Fibroblast of pulmonary artery (primary cell): ENCODE measurements around the gene HSPA13.
"Not testable (repeated sequence)": the region's sequence is repeated elsewhere in the genome, so short reads cannot be mapped to it uniquely, and the experiment has no call there.

Experiments used
- DNase-seq: peaks from one replicate; pipeline ENCODE4 v3.0.0-alpha.2; 2010; ENCODE audit warnings: low read depth
- H3K4me3 ChIP-seq: replicated peaks from 2 replicates; pipeline ENCODE4 v1.5.1; 2011; ENCODE audit warnings: low read depth, mild to moderate bottlenecking, control low read depth, low read length, moderate library complexity
- TF ChIP-seq, protein P1 (sequence below): IDR thresholded peaks from 2 replicates; pipeline ENCODE4 v1.5.1; 2011; ENCODE audit warnings: mild to moderate bottlenecking, control low read depth, low read length, inconsistent platforms; ENCODE audit errors: missing control alignments

The HSPA13 gene

DNA sequence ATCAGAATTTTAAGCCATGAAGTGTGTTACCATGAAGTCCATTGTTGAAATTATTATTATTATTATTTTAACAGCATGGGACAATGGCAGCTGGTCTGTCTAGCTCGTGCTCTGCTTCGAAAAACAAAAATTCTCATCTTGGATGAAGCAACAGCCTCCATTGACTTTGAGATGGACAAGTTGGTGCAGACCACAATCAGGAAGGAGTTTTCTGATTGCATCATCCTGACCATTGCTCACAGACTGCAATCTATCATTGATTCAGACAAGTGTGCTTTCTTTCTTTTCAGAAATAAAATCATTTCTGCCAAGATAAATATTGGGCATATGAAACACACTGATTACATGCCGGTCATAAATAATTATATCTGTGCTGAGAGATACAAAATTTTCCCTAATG is 21.0 kb downstream of the HSPA13 start:
- DNase-seq, result peak; percentile 80
- TF ChIP-seq, protein P1, sequence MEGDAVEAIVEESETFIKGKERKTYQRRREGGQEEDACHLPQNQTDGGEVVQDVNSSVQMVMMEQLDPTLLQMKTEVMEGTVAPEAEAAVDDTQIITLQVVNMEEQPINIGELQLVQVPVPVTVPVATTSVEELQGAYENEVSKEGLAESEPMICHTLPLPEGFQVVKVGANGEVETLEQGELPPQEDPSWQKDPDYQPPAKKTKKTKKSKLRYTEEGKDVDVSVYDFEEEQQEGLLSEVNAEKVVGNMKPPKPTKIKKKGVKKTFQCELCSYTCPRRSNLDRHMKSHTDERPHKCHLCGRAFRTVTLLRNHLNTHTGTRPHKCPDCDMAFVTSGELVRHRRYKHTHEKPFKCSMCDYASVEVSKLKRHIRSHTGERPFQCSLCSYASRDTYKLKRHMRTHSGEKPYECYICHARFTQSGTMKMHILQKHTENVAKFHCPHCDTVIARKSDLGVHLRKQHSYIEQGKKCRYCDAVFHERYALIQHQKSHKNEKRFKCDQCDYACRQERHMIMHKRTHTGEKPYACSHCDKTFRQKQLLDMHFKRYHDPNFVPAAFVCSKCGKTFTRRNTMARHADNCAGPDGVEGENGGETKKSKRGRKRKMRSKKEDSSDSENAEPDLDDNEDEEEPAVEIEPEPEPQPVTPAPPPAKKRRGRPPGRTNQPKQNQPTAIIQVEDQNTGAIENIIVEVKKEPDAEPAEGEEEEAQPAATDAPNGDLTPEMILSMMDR, result no peak
- no peak overlapping the region for H3K4me3 ChIP-seq

DNA sequence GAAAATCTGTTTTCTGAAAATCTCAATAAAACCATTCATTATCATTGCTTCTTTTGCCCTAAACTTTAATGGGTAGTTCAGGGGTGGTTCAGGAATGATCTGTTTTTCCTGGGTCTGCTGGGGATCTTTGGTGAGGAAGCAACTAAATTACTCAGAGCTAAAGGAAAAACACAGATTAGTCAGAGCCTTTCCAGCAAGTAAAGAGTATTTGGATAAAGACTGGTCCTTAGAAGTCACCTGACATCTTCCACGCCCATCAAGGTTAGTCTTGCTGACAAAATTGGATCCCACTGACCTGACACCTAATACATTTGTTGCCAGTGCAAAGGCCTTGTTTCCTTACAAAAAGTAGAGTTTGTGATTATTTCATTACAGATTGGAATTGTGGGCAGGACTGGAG is 24.2 kb downstream of the HSPA13 start:
- H3K4me3 ChIP-seq, result no peak overlapping the region
- DNase-seq, result peak; percentile 20
- TF ChIP-seq, protein P1, result no peak

DNA sequence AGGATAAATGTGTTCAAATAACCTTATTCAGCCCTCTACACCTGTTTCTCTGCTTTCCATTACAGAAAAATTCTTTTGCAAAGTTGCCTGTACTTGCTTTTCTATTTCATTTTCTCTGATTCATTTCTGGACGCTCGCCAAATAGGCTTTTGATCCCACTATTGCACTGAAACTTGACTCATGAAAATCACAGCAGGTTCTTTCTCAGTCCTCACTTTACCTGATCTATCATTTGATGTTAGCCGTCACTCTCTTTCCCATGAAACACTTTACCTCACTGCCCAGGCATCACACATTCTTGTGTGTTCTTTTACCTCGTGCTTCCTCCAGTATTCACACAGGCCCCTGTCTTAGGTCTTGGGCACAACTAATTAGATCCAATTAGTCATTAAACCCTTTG is 26.2 kb downstream of the HSPA13 start:
- H3K4me3 ChIP-seq, result no peak overlapping the region
- DNase-seq, result peak; percentile 7
- TF ChIP-seq, protein P1, result no peak

DNA sequence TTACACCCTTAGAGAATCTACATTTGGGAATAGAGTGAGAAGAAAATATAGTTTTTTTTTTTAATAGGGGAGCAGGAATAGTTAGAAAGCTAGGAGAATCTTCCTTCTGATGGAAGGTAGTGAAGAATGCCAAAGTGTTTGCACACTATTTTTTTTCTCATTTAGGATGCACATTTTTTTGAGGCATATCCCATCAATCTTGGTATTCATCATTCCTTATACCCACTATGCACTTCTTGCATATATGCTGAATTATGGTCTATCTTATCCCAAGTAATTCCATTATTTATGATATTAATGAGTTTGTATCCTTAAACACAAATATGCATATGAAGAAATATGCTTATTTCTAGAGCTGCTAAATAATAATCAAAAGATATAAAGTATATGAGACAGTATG is 28.4 kb downstream of the HSPA13 start:
- DNase-seq, result no peak
- TF ChIP-seq, protein P1, result no peak

DNA sequence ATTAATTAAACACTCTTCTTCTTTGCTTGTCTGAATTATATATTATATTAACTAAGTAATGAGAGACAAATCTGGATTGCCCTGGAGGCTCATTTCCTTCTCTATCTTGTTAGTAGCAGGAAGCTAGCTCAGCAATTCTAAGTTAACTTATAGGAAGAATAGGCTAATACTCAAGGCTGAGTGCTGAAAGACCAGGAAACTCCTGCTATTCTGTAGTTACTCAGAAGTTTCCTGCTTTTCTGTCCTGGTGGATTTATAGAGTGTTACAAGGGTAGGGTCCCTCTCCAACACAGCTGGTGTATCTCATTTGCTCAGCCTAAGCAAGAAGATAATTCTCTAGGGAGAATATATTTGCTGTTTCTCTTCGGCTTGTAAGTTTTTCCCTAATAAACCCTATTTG is 29.2 kb downstream of the HSPA13 start:
- H3K4me3 ChIP-seq, result no peak overlapping the region
- TF ChIP-seq, protein P1, result no peak
- DNase-seq, result no peak

More for the DNA sequence above, 28.4 kb downstream of the HSPA13 start:
- no peak overlapping the region for H3K4me3 ChIP-seq

DNA sequence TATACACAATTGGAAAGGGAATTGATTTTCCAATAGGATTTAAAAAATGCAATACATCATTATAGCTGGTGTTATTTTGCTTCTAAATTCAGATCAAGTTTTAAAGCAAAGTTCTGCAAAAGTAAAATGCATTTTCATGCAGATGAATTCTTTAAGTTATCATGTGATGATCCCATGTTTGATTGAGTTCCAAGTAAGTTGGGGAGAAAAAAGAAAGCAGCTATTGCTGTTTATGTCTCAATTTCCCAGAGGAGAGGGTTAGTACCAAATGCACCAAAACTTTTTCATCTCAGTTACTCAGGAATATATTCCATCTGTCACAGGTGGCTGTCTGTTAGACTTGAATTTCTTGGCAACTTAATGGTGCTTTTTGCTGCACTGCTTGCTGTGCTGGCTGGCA is 29.7 kb downstream of the HSPA13 start:
- TF ChIP-seq, protein P1, result no peak
- DNase-seq, result no peak

DNA sequence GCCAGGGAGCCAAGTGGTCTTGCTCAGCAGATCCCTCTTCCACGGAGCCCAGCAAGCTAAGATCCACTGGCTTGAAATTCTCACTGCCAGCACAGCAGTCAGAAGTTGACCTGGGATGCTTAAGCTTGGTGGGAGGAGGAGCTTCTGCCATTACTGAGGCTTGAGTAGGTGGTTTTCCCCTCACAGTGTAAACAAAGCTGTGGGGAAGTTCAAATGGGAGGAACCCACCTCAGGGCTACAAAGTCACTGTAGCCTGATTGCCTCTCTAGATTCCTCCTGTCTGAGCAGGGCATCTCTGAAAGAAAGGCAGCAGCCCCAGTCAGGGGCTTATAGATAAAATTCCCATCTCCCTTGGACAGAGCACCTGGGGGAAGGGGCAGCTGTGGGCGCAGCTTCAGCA is 55.6 kb downstream of the HSPA13 start:
- H3K4me3 ChIP-seq, DNase-seq: not testable (repeated sequence)

More for the DNA sequence above, 29.7 kb downstream of the HSPA13 start:
- H3K4me3 ChIP-seq, result no peak overlapping the region
